HG03196 (cell line): Measurements from ENCODE around the gene GABRG3.
"Not testable (repeated sequence)": the region's sequence is repeated elsewhere in the genome, so short reads cannot be mapped to it uniquely, and the experiment has no call there.

ENCODE experiments used
- ATAC-seq: cut with Tn5 transposase; IDR thresholded peaks from one replicate; pipeline ENCODE4 v1.9.1; 2021; ENCODE audit not compliant: unreplicated experiment

GABRG3 gene

DNA sequence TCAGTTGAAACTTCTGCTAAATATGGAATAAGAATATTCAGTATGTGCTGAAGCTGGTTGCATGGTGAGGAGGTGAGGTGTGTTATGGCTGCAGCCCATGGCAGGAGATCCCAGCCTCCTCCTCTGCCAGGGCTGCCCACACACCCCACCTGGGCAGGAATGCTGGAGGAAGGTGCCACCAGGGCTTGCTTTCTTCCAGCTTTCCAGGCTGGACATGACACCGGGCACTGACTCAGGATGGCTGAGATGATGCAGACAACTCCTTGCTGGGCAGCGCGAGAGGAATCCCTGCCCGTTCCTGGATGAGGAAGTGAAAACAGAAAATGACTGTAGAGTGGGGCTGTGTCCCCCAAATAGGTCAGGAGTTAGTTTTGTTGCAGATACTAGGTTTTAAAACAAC, 14.1 kb downstream of the GABRG3 start:
- no peak for ATAC-seq

DNA sequence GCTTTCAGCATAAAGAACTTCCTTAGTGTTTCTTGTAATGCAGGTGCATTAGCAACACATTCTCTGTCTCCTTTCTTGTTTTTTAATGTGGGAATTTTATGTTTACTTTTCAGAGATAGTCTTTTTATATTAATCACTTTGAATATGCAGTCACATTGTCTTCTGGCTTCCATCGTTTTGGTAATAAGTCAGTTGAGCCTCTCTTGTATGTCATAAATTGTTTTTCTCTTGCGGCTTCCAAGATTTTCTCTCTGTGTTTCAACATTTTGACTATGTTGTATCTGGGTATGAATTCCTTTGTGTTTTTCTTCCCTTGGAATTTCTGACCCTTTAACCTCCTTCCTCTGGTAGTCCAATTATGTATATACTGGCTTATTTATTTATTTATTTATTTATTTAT, 25.3 kb downstream of the GABRG3 start:
- ATAC-seq, result no peak

DNA sequence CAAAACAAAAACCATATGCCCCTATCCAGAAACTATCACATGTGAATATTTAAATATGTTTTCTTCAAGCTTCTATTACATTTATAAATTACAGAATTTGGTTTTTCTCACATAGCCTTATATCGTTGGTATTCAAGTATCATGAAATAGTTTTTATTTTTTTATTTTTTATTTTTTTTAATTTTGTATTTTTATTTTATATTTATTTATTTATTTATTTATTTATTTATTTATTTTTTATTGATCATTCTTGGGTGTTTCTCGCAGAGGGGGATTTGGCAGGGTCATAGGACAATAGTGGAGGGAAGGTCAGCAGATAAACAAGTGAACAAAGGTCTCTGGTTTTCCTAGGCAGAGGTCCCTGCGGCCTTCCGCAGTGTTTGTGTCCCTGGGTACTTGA, 32.0 kb downstream of the GABRG3 start:
- ATAC-seq, result not testable (repeated sequence)

DNA sequence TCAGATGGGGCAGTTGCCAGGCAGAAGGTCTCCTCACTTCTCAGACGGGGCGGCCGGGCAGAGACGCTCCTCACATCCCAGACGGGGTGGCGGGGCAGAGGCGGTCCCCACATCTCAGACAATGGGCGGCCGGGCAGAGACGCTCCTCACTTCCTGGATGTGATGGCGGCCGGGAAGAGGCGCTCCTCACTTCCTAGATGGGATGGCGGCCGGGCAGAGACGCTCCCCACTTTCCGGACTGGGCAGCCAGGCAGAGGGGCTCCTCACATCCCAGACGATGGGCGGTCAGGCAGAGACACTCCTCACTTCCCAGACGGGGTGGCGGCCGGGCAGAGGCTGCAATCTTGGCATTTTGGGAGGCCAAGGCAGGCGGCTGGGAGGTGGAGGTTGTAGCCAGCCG, 33.2 kb downstream of the GABRG3 start:
- not testable (repeated sequence) for ATAC-seq

DNA sequence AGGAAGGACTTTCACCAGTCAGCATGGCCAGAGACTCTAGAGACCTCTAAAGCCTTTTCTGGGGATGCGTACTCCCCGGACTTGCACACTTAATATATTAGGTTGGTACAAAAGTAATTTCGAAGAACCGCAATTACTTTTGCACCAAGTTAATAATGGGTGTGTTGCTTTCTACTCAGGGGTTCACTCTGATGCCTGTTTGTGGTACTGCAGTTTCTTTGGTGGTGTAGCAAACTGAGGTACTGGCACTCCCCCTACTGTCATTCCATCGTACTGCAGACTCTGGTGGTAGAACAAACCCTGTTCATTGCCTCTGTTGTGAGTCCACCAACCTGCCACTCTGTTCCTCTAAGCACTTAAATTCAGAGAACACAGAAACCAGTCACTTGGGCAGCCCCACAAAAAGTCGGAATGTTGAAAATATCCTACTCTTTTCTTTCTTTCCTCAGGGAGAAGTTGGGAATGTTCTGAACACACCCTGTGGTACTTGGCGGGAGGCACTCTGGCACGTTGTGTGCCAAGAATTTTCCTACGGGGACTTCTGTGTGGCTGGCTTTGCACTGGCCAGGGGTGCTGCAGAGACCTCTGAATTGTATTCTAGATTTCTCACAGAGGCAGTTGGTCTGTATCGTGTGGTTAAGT, 46.3 kb downstream of the GABRG3 start:
- ATAC-seq, result no peak

DNA sequence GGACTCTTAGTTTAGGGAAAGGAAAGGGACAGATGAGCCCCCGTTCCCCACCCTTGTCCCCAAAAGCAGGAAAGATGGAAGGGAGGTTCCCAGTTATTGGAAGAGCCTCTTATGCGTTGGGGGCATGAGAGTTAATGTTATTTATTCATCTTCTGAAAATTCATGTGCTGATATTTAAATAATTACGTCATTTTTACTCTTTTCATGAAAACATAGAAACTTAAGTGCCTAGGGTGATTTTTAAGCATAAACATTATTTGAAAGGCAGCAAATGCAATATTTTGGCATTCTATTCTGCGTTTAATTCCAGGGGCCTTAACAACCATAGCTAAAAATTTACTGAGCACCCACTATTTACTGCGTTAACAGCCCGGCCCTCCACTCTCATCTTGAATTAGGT, 48.7 kb downstream of the GABRG3 start:
- ATAC-seq, result no peak

DNA sequence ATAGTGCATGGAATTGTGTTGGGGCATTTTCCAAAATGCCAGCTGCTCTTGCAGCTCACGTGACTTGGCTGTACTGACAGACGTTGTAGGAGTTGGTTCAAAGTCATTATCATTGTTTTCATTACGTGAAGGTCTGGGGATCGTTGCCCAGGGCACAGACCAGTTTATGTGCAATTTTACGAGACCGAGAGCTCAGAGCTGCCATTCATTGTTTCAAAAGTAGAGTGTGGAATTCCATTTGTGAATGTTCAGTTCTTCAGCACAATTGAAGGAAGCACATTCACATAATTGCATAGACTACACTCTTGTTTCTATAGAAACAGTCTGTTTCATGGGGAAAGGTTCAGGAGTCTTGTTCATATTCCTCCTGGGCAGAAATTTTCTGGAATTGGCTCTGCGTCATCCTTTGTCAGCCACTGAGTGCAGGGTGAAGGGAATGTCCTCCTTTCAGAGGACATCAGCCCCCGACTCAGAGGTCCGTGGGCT, 54.5 kb downstream of the GABRG3 start:
- ATAC-seq, result no peak

DNA sequence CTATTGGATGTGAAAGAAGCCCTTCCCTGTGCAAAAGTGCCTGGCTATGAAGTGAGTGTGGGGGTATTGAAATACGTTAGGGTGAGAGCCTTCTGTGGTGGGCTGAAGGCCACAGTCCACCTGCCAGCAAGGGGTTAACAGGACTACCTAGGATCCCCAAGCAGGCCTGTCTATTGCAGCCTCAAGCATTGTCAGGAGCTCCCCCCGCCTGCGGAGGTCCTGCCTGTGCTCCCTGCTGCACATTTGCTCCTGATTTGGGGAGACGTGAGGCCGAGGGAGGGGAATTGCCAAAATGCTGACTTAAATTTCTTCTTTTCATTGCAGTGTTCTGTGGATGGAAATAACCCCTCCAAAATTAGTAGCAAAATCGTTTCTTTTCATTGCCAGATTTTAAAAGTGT, 56.2 kb downstream of the GABRG3 start:
- ATAC-seq, result no peak

DNA sequence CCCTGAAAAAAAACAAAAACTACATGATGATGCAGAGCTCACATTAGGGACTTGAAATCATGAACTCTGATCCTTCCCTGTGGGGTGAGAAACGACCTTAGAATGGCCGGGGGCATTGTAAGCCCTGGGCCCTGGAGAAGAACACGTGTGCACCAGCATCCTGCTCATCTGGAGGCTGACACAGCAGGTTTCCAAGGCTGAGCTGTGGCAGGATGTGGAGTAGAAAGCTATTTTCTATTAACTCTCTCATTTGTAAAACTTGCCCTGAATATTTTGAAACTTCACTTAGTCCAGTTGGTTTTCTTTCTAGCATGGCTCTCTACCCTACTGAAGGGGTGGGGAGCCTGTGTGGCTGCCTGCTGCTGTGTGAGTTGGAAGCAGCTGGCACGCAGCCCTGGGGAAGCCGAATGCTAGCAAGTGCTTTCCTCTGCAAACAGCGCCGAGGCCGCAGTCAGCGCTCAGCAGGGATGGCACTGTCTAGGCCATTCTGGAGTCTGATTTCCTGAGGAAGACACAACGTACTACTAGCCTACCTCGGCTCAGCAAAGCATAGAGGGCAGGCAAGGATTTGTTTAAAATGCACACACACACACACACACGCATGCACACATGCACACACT, 58.0 kb downstream of the GABRG3 start:
- ATAC-seq, result no peak

DNA sequence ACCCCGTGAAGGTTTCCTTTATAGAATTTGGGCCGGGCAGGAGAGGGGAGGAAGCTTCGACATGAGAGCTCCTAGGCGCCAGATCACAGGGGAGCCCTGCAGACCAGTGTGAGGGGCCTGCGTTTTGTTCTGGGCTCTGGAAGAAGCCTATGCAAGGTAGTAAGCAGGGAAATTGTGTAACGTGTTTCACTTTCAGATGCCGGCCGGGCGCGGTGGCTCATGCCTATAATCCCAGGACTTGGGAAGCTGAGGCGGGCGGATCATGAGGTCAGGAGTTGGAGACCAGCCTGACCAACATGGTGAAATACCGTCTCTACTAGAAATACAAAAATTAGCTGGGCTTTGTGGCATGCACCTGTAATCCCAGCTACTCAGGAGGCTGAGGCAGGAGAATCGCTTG, 65.2 kb downstream of the GABRG3 start:
- no peak for ATAC-seq

DNA sequence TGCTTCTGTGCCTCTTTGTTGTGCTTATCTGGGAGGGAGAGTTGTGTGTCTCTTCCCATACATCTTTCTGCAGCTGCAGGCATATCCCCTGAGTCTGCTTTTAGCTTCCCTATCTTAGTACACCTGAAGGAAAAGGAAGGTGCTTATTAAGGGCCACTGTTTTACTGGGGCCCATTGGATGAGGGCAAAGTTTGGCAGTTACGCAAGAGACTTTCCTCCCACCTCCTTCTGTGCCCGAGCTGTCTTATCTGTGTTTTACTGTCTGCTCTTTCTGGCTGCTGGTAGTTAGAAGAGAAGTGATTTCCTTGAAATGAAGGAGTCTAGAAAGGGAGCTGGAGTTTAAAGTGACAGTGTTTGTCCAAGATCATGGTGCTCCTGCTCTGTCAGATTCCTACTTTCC, 66.5 kb downstream of the GABRG3 start:
- no peak for ATAC-seq

DNA sequence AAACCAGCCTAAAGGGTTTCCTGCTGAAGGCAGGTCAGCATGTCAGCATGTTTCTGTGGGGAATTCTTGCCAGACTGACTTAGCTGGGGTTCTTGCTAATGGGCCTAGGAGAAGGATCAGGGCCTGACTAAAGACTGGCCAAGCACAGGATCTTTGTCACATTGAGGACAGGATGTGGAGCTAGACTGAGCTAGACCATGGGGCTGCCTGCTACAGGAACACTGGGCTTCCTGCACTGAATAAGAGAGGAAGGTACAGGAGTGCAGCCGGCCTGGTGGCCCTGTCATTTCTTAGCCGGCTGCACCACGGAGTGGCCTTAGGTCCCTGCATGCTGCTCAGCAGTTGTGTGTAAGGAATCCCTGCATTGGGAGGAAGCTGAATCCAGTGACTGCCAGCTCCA, 68.2 kb downstream of the GABRG3 start:
- no peak for ATAC-seq

DNA sequence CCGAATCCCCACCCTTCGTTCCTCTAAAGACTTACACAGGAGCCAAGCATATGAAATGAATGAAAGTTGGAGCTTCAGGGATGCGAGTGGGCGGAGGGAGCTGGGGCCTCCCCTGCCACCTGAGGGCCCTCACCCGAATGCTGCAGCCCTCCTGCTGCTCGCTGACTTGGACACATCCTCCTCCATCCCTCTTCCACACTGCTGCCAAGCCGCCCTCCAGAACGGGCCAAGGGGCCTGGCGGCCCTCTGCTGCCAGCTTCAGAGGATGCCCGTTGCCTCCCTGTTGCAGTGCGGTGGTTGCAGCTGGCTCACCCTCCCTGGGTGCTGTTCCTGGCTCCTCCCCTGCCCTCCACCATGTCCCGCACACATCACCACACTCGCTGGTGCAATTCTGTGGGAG, 71.2 kb downstream of the GABRG3 start:
- ATAC-seq, result no peak

DNA sequence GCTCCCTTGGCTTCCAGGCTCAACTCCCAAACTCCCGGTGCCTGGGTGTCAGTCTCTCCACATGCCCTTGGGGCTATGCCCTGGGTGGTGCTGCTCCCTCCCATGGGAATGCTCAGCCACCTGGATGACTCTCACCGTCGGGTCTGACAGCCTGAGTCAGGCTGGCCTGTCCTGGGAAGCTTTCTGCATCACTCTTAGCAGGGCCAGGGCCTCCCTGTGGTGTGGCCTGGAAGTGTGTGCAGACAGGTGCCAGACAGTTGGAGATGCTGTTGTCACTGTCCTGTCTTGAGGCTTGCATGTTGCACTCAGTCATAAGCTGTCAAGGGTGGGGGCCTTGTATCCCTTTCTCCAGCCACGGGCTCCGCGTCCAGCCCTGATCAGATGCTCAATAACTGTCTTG, 71.7 kb downstream of the GABRG3 start:
- no peak for ATAC-seq

DNA sequence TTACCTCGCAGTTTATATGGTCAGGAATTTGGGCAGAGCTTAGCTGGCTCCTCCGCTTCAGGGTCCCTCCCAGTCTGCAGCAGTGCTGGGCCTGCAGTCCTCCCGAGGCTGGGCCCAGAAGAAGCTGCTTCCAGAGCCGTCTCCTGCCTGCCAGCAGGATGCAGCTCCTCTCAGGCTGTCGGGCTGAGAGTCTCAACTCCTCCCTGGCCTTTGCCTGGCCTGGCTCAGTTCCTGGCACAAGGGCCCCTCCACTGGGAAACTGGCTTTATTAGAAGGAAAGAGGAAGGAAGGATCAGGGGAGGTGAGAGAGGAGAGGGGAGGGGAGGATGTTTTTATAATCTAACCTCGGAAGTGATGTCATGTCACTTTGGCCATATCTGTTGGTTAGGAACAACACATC, 72.8 kb downstream of the GABRG3 start:
- no peak for ATAC-seq

DNA sequence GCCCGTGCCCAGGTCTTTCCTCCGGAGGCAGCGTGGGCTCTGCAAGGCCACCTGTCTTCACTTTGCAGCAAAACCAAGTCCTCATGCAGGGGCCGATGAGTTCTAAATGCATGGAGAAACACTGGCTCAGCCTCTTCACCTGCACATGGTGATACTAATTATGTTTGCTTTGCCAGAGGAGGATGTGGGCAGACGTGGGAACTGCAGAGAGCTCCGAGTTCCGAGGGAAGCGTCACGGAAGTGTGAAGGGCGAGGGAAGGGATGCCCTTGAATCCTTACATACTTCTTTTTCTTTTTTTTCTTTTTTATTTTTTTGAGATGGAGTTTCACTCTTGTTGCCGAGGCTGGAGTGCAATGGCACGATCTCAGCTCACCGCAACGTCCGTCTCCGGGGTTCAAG, 74.8 kb downstream of the GABRG3 start:
- no peak for ATAC-seq

DNA sequence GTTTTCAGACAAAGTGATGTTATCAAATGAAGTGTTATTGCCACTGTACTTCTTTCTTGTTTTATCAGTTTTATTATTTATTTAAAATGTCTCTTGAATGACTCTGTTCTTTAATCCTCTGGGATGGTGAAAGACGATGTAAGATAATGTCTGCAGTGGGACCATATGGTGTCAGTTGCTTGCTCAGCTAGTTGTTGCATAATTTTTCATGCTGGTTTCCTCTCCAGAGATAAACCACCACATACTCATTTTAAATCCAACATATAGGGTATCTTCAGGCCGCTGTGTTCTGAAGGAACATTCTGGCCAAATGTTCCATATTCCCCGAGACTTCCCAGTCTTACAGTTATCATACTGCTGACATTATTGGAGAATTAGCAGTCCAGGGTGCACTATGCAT, 75.9 kb downstream of the GABRG3 start:
- no peak for ATAC-seq

DNA sequence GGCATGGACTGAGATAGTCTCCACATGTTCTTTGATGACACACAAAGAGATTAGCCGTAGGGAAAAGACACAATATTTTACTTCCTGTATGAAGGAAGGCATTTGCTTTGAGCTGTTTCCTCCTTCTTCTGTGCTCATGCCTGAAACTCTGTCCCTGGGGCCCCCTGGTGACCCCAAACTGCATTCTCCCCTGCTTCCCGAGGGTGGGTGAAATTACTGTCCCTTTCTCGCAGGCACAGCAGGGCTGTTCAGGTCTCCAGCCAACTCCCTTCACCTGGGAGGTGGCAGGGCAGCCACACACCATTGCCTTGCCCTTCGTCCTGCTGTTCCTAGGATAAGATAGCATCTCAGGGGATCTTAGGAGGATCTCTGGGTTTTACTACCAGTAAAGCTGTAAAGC, 79.2 kb downstream of the GABRG3 start:
- ATAC-seq, result no peak

DNA sequence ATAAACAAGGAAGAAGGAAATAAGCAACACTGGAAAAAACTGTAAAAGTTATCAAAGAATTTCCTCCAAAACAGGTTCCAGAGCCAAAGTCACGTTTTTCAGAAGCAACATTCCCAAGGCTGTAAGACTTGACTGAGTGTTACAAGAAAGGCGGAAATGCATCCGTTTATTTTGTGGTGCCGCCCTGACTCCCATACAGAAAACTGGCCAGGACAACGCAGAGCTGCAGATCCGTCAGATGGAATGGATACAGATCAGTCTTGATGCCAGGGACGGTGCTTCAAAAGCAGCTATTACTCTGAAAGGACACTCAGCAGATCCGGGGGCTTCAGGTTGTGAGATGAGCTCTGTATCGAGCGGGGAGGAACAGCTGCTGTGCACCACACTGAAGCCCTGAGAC, 83.4 kb downstream of the GABRG3 start:
- no peak for ATAC-seq

DNA sequence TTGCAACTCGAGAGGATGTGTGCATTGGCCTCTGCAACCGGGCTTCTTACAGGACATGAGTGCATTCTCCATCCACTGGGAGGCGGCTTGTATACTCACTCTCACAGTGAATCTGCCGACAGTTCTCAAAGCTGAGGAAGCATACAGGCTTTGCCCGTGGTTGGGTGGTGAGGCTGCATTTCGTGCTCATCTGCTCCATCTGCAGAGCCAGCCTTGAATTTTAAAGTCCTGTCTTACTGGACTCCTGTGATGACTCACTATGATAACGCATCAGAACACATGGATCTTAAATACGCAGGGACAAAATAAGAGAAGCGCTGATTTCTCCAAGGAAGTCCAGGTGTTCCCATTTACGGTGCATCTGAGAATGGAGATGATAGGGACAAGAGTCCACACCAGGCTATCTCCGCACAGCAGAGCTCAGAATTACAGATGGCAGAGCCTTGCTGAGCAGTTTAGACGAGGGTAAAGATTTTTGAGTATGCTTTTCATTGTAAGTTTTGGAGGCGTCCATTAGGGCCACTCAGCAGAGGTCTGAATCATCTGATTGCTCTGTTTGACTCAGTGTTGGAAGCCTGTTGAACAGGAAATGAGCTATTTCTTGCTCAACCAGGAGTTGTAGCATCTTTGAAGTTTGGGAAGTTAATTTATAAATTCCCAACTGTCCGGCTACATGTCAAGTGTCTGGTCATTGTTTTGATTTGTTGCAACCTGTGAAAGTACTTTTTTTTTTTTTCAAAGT, 87.1 kb downstream of the GABRG3 start:
- no peak for ATAC-seq

DNA sequence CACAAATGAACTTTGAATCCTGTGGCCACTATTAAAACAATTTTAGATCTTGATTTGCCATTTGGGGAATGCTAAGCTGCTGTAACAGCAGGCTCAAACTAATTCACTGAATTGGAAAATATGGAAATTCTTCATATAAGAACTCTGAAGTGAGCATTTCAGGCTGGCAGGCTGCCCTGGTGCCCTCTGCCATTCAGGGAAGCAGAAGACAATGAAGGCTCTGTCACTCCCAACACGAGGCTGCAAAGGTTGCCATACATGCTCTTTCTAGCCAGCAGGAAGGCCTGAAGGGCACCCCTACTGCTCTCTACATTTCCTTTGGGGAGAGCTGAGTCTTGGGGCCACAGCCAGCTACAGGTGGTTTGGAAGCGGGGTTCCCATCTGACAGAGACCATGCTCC, 88.0 kb downstream of the GABRG3 start:
- ATAC-seq, result no peak

DNA sequence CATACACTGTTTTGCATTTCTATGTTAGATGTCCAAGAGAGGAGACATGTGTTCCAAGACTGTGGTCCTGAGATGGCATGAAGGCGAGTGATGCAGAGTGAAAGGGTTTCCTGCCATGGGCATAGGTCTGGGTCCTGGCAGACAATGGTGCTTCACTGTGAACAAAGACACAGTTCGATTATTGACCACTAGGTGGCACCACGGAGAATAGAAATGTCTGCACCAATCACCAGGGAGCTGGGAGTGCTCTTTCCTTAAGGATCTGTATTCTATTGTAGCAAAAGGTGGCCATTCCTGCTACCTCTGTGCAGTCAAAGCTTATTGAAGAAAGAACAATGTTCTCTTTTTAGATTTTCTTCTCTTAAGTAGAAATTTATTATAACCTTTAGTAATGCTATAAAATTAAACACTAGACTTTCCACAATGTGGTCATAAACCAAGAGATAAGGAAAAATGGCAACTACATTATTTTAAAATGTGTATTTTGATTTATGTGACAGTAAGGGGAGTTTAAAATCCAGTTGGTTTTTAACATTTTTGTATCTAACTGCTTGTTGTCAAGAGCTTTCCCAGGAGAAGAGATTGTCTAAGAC, 88.7 kb downstream of the GABRG3 start:
- ATAC-seq, result no peak
